Adrenal gland (tissue), 19 donors: ENCODE data around the gene NHLH2. TPM values are rescaled to one million over a fixed set of nuclear protein-coding genes. Genes with fewer than 3 reads are reported as not detected.

Experiments used
- DNase-seq, 7 donors: peaks; one replicate each; pipeline ENCODE4 v3.0.0-alpha.2; 2019 to 2020
- H3K27ac ChIP-seq, 5 donors: fragments of 200-600 bp; sonication (generic) in 4 of 5; 1 replicate in 3 of 5; 2 replicates in 2 of 5; pipeline versions ENCODE4 v1.5.1 to v1.8.0; 2016 to 2020; ENCODE audit warnings: mild to moderate bottlenecking in 1 of 5
- H3K27me3 ChIP-seq: fragments of 200-600 bp; 2 replicates; pipeline ENCODE4 v1.8.0; 2021
- H3K36me3 ChIP-seq, 2 donors: fragments of 200-600 bp; replicated peaks in 1 of 2; 1 replicate in 1 of 2; 2 replicates in 1 of 2; pipeline versions ENCODE4 v1.5.1 to v1.8.0; 2018 to 2022
- H3K4me1 ChIP-seq, 2 donors: fragments of 200-600 bp; replicated peaks in 1 of 2; 1 replicate in 1 of 2; 2 replicates in 1 of 2; pipeline versions ENCODE4 v1.5.1 to v1.8.0; 2018 to 2021
- H3K4me3 ChIP-seq, 4 donors: fragments of 200-600 bp; sonication (generic) in 3 of 4; one replicate each; pipeline ENCODE4 v1.5.1; 2016 to 2018
- H3K9me3 ChIP-seq, 3 donors: fragments of 200-600 bp; sonication (generic) in 1 of 3; replicated peaks in 1 of 3; 1 replicate in 2 of 3; 2 replicates in 1 of 3; pipeline versions ENCODE4 v1.5.1 to v1.8.0; 2016 to 2021
- CTCF ChIP-seq, 6 experiments: fragments of 450-650 bp in 4 of 6; fragments of 200-600 bp in 2 of 6; sonication (generic) in 1 of 6; IDR thresholded peaks; 1 replicate in 5 of 6; 2 replicates in 1 of 6; pipeline versions ENCODE4 v1.5.1 to v1.8.0; 2016 to 2021; ENCODE audit warnings: antibody characterized with exemption in 6 of 6, mild to moderate bottlenecking in 2 of 6, moderate library complexity in 1 of 6
- POLR2A ChIP-seq, 2 donors: fragments of 450-650 bp; IDR thresholded peaks; one replicate each; pipeline ENCODE4 v1.6.1; 2017; ENCODE audit warnings: antibody characterized with exemption in 2 of 2, mild to moderate bottlenecking in 2 of 2, moderate library complexity in 1 of 2
- WGBS, 4 donors: extraction: QIAGEN DNeasy Blood & Tissue Kit in 2 of 4; methylation state at CpG; one replicate each; pipeline versions ENCODE4 v1.1.5 to v1.1.7; 2013 to 2017; 5-methylcytosine and 5-hydroxymethylcytosine counted together
- intact Hi-C, 2 donors: fragments of 100-400 bp; cut with DNase I; formaldehyde crosslinking; loops; one replicate each; pipeline versions ENCODE4 v1.14.1 to v1.15.0; 2022 to 2023
- long read RNA-seq, 10 donors: library from polyadenylated mRNA in 3 of 10; unstranded in 2 of 10; stranded (forward) in 1 of 10; transcript quantifications; one replicate each; pipeline ENCODE4 v2.0.0 and lab custom pipeline, GENCODE V29; 2021 to 2026
- polyA plus RNA-seq, 3 donors: library from polyadenylated mRNA; stranded (reverse); fragments of 200-250 nt in 2 of 3; fragments of 350-450 nt in 1 of 3; fragmentation: Illumina TruSeq in 1 of 3; extraction: RNeasy Lipid Tissue Mini Kit (QIAGEN cat#74804) in 1 of 3; gene quantifications; one replicate each; pipeline ENCODE4 v1.2.3, GENCODE V29; 2013 to 2014
- total RNA-seq, 9 donors: library from RNA; depleted of rRNA in 4 of 9; stranded (reverse); fragments of >200 nt in 4 of 9; fragments of 120-200 nt in 1 of 9; fragmentation: NEBNext Ultra II Directional in 1 of 9; extraction: Animal tissue kit (Norgen Biotek cat#: 25700) in 1 of 9; gene quantifications; one replicate each; pipeline versions ENCODE4 v1.1.0 to v1.2.4, GENCODE V29; 2013 to 2023
- donor health status: healthy with polysubstance abuse.
- donor health status: Bipolar disorder and iron deficiency.
- donor health status: DM: yes; HTN: yes; CAD: no.
- donor health status: DM: no; HTN: no; CAD: no.
- donor health status: DM: no; HTN: no; CAD: no.
- donor health status: DM: yes; HTN: yes; CAD: no.

The NHLH2 gene
- total RNA-seq: not detected
- not detected for polyA plus RNA-seq
- long read RNA-seq, donor 1: 0 reads
- long read RNA-seq, donor 2: 0 reads
- long read RNA-seq, donor 3, full-length matches to known transcripts: 1 of 1 reads
- long read RNA-seq, donor 3, partial matches to known transcripts: 0 of 1 reads
- long read RNA-seq, donor 3, other reads (novel, unspliced or antisense): 0 of 1 reads
- long read RNA-seq, donor 4: 0 reads
- long read RNA-seq, donor 5: 0 reads
- long read RNA-seq, donor 6: 0 reads
- long read RNA-seq, donor 7: 0 reads
- long read RNA-seq, donor 8: 0 reads
- long read RNA-seq, donor 9: 0 reads
- long read RNA-seq, donor 10: 0 reads

GRCh38 chr1:115840605-115841460 is at the start of gene NHLH2:
Gene NHLH2 (minus strand): TSS chr1:115841126. CDS start chr1:115838372, 2,754 bp downstream.
- intact Hi-C loops: no loop called here
- H3K9me3 ChIP-seq: no peaks in the 10 kb centered on the region
- DNase-seq: no peak
- 32 to 41% (median 35%) methylated on average over 9 of the region's 9 CpGs for WGBS, 4 donors
- no peaks in the 10 kb centered on the region for H3K36me3 ChIP-seq
- TF ChIP-seq POLR2A (IDR thresholded peaks at IDR 0.05): no peak
- no peak for TF ChIP-seq CTCF (IDR thresholded peaks at IDR 0.05)
- H3K27me3 ChIP-seq: peaks cover 83% of the 10 kb centered on the region
- peaks cover 18 to 19% of the 10 kb centered on the region in 2 donors for H3K4me1 ChIP-seq
- no peak within 1 kb of the TSS for H3K27ac ChIP-seq
- H3K4me3 ChIP-seq: no peak within 1 kb of the TSS

- H3K4me3 ChIP-seq: no peak overlapping the region
- 67 to 85% (median 71%) methylated on average over 4 of the region's 4 CpGs for WGBS, 4 donors
- intact Hi-C loops: no loop called here
These were observed 49.7 kb upstream of the NHLH2 start for GRCh38 chr1:115890580-115890979.

GRCh38 chr1:115888976-115889375 is 48.0 kb upstream of the NHLH2 start:
- no peak for DNase-seq
- H3K4me3 ChIP-seq: no peak overlapping the region
- whole genome bisulfite sequencing, 4 donors: 91 to 96% (median 92%) methylated on average over 2 of the region's 2 CpGs
- no peaks in the 10 kb centered on the region for H3K36me3 ChIP-seq
- H3K27me3 ChIP-seq: no peaks in the 10 kb centered on the region
- H3K9me3 ChIP-seq: no peaks in the 10 kb centered on the region
- no peaks in the 10 kb centered on the region for H3K4me1 ChIP-seq
- TF ChIP-seq POLR2A (IDR thresholded peaks at IDR 0.05) (no peak), CTCF (IDR thresholded peaks at IDR 0.05) (no peak)
- no peak overlapping the region for H3K27ac ChIP-seq
- intact Hi-C loops: no loop called here

More at GRCh38 chr1:115890580-115890979, 49.7 kb upstream of the NHLH2 start:
- no peaks in the 10 kb centered on the region for H3K9me3 ChIP-seq
- H3K27me3 ChIP-seq: no peaks in the 10 kb centered on the region
- no peaks in the 10 kb centered on the region for H3K36me3 ChIP-seq
- no peaks in the 10 kb centered on the region for H3K4me1 ChIP-seq
- no peak overlapping the region for H3K27ac ChIP-seq
- DNase-seq: no peak
- no peak for TF ChIP-seq POLR2A (IDR thresholded peaks at IDR 0.05)
- no peak for TF ChIP-seq CTCF (IDR thresholded peaks at IDR 0.05)
